HL-60 (cell line): ENCODE data around the gene RHO.

Experiments used
- DNase-seq, 2 experiments: peaks; one replicate each; pipeline ENCODE4 v3.0.0-alpha.2; 2010 to 2020; ENCODE audit warnings: low read depth in 1 of 2, low spot score in 1 of 2
- H3K27ac ChIP-seq: fragments of 250-450 bp; sonication (Bioruptor Pico); replicated peaks from 2 replicates; pipeline ENCODE4 v1.5.1; 2020; ENCODE audit warnings: mild to moderate bottlenecking, moderate library complexity
- H3K27me3 ChIP-seq: fragments of 250-450 bp; sonication (Bioruptor Pico); 2 replicates; pipeline ENCODE4 v1.5.1; 2021; ENCODE audit warnings: mild to moderate bottlenecking, moderate library complexity; ENCODE audit not compliant: insufficient read depth, poor library complexity, severe bottlenecking
- H3K4me3 ChIP-seq: replicated peaks from 2 replicates; pipeline ENCODE4 v1.5.1; 2011; ENCODE audit warnings: mild to moderate bottlenecking, control low read depth, low read length; ENCODE audit not compliant: insufficient read depth
- CTCF ChIP-seq: IDR thresholded peaks from one replicate; pipeline ENCODE4 v1.5.1; 2011; ENCODE audit warnings: low read length, control low read depth, inconsistent platforms; ENCODE audit not compliant: insufficient read depth
- GABPA ChIP-seq: IDR thresholded peaks from 2 replicates; pipeline ENCODE4 v1.6.1; 2012; ENCODE audit warnings: low read depth
- POLR2AphosphoS5 ChIP-seq: IDR thresholded peaks from 2 replicates; pipeline ENCODE4 v1.6.1; 2012; ENCODE audit warnings: low read depth
- REST ChIP-seq: IDR thresholded peaks from 2 replicates; pipeline ENCODE4 v1.6.1; 2012; ENCODE audit warnings: low read depth; ENCODE audit not compliant: insufficient replicate concordance
- SPI1 ChIP-seq: IDR thresholded peaks from 2 replicates; pipeline ENCODE4 v1.6.1; 2012; ENCODE audit warnings: low read depth, mild to moderate bottlenecking, borderline replicate concordance

The RHO gene

DNA sequence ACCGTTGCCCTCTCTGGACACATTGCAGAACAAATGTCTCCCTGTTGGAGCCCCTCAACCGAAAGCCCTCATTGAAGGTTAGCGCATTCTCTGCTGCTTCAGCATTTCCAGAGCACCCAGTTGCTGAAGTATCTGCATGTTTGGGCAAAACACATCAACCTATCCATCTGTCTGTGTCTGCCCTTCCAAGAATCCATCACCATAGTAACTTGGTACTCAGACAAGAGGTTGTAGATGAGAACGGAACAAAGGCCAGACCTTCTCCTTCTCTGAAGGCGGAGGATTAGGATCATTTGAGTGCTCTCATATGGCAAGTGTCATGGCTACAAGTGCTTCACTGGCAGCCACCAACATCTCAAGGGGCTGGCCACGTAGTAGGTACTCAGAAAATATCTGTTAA lies 23.1 kb upstream of the RHO start:
- no peak overlapping the region for H3K27ac ChIP-seq
- no peak for TF ChIP-seq GABPA
- no peak for TF ChIP-seq REST
- no peak for TF ChIP-seq SPI1
- no peak for TF ChIP-seq CTCF
- TF ChIP-seq POLR2AphosphoS5, result no peak
- H3K27me3 ChIP-seq, result no peaks in the 10 kb centered on the region
- H3K4me3 ChIP-seq, result no peak overlapping the region
- no peak for DNase-seq

- no peak overlapping the region for H3K27ac ChIP-seq
- no peaks in the 10 kb centered on the region for H3K27me3 ChIP-seq
- DNase-seq, result no peak
- H3K4me3 ChIP-seq, result no peak overlapping the region
- TF ChIP-seq GABPA (no peak), CTCF (no peak), SPI1 (no peak), POLR2AphosphoS5 (no peak), REST (no peak)
These were observed 22.2 kb upstream of the RHO start for GRCh38 chr3:129506231-129506742.

DNA sequence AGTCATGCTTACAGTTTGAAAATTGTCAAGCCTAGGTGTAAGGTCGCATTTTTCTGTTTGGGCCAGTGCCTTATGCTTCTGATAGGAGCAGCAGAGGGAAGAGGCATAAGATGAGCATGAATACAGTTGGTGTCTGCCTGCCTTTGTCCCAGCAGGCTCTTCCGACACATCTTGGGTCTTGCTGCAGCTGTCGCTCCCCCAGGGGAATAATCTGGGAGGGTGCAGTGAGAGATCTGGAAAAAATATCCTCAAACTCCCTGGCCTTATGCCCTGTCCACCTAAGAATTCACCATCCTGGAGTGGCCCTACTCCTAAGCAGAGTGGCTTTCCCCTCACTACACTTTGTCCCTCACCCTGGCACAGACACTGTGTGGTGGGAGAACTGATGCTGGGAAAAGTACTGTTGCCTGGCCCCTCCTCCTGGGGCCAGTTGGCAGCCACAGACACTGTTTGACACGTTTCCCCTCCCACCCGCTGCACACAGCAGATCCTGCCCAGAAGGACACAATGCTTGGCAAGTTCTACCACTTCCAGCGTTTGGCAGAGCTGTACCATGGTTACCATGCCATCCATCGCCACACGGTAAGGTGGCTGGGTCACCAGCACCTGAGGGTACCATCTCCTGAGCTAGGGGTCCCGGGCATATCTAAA lies 21.1 kb upstream of the RHO start:
- DNase-seq, result no peak
- H3K27me3 ChIP-seq, result no peaks in the 10 kb centered on the region
- TF ChIP-seq REST (no peak), CTCF (no peak), GABPA (no peak)
- H3K4me3 ChIP-seq, result no peak overlapping the region
- no peak overlapping the region for H3K27ac ChIP-seq
